WTC11 (cell line): ENCODE data around the gene SLC2A6. TPM values are rescaled to one million over a fixed set of nuclear protein-coding genes. Genes with fewer than 3 reads are reported as not detected.
A peak's percentile ranks its signal among the peaks of the same experiment; 100 is the strongest.

Experiments used
- ATAC-seq: fragments of 200-7000 bp; cut with Tn5 transposase; 2 replicates; pipeline ENCODE4 v1.10.0; 2021; ENCODE audit warnings: mild to moderate bottlenecking, moderate library complexity
- CTCF ChIA-PET: fragments of 300-600 bp; sonication (Branson Sonifier 250); formaldehyde crosslinking; loops from one replicate; lab custom pipeline; 2021; ENCODE audit warnings: antibody characterized with exemption; lab: Charles Lee
- POLR2A ChIA-PET: fragments of 350-600 bp; sonication (Branson Sonifier 250); formaldehyde crosslinking; loops from one replicate; lab custom pipeline; 2021; ENCODE audit warnings: antibody characterized with exemption; lab: Charles Lee
- DNase-seq: peaks from one replicate; pipeline ENCODE4 v3.0.0; 2021; ENCODE audit warnings: low spot score
- H3K27ac Mint-ChIP-seq: 2 replicates; pipeline ENCODE4 v1.8.0; 2021; ENCODE audit warnings: mixed read lengths
- H3K27me3 Mint-ChIP-seq: 2 replicates; pipeline ENCODE4 v1.8.0; 2021; ENCODE audit warnings: low read depth, mild to moderate bottlenecking, moderate library complexity, mixed read lengths
- H3K36me3 Mint-ChIP-seq: 2 replicates; pipeline ENCODE4 v1.8.0; 2021; ENCODE audit warnings: mixed read lengths
- H3K4me1 Mint-ChIP-seq: 2 replicates; pipeline ENCODE4 v1.8.0; 2022; ENCODE audit warnings: mixed read lengths
- H3K4me3 Mint-ChIP-seq: 2 replicates; pipeline ENCODE4 v1.8.0; 2021; ENCODE audit warnings: mild to moderate bottlenecking, moderate library complexity, mixed read lengths
- H3K9me3 Mint-ChIP-seq: 2 replicates; pipeline ENCODE4 v1.8.0; 2021; ENCODE audit warnings: mixed read lengths
- ATF2 ChIP-seq: sonication (generic); formaldehyde crosslinking; IDR thresholded peaks from 2 replicates; pipeline ENCODE4 v1.8.1; 2022; ENCODE audit warnings: low read depth, missing genetic modification reagents, borderline replicate concordance
- CBFB ChIP-seq: sonication (generic); formaldehyde crosslinking; IDR thresholded peaks from 2 replicates; pipeline ENCODE4 v1.8.1; 2022; ENCODE audit warnings: mild to moderate bottlenecking, low read depth, missing genetic modification reagents
- ESRRA ChIP-seq: sonication (generic); formaldehyde crosslinking; IDR thresholded peaks from 2 replicates; pipeline ENCODE4 v1.8.1; 2022; ENCODE audit warnings: mild to moderate bottlenecking, missing genetic modification reagents, borderline replicate concordance
- FOXK1 ChIP-seq: sonication (generic); formaldehyde crosslinking; IDR thresholded peaks from 2 replicates; pipeline ENCODE4 v1.8.0; 2022; ENCODE audit warnings: mild to moderate bottlenecking, moderate library complexity, missing genetic modification reagents
- NR1H2 ChIP-seq: sonication (generic); formaldehyde crosslinking; IDR thresholded peaks from 2 replicates; pipeline ENCODE4 v1.9.0; 2021; ENCODE audit warnings: mild to moderate bottlenecking, moderate library complexity, missing genetic modification reagents
- PREB ChIP-seq: sonication (generic); formaldehyde crosslinking; IDR thresholded peaks from 2 replicates; pipeline ENCODE4 v1.8.1; 2022; ENCODE audit warnings: mild to moderate bottlenecking, missing genetic modification reagents, moderate library complexity, borderline replicate concordance
- STAT6 ChIP-seq: sonication (generic); formaldehyde crosslinking; conservative IDR thresholded peaks from 2 replicates; pipeline ENCODE4 v1.8.1; 2023; ENCODE audit warnings: mild to moderate bottlenecking, low read depth, missing genetic modification reagents, moderate library complexity
- TCF7 ChIP-seq: sonication (generic); formaldehyde crosslinking; IDR thresholded peaks from 2 replicates; pipeline ENCODE4 v1.8.0; 2022; ENCODE audit warnings: mild to moderate bottlenecking, low read depth, missing genetic modification reagents, moderate library complexity
- TP53 ChIP-seq: sonication (generic); formaldehyde crosslinking; IDR thresholded peaks from 2 replicates; pipeline ENCODE4 v1.8.1; 2023; ENCODE audit warnings: mild to moderate bottlenecking, missing genetic modification reagents
- ZMAT4 ChIP-seq: fragments of 250-450 bp; sonication (Bioruptor Pico); IDR thresholded peaks from 2 replicates; pipeline ENCODE4 v1.9.0; 2021; ENCODE audit warnings: mild to moderate bottlenecking
- ZNF423 ChIP-seq: fragments of 250-450 bp; sonication (Bioruptor Pico); IDR thresholded peaks from 2 replicates; pipeline ENCODE4 v2.1.2; 2022; ENCODE audit warnings: mild to moderate bottlenecking, moderate library complexity
- total RNA-seq: library from RNA; stranded (reverse); gene quantifications from 3 replicates; pipeline ENCODE4 v1.2.3, GENCODE V29; 2021

The SLC2A6 gene
- total RNA-seq, 1 experiment from 2014 or later: 16.6 TPM

- CTCF ChIA-PET: no interaction called here
- no peak overlapping the region for H3K4me3 Mint-ChIP-seq
- H3K4me1 Mint-ChIP-seq: peaks cover 14% of the 10 kb centered on the region
- no peak overlapping the region for H3K27ac Mint-ChIP-seq
- no peaks in the 10 kb centered on the region for H3K36me3 Mint-ChIP-seq
- no peaks in the 10 kb centered on the region for H3K27me3 Mint-ChIP-seq
- DNase-seq: no peak
- TF ChIP-seq STAT6 (CRISPR knock-in tag) (no peak), TP53 (CRISPR knock-in tag) (no peak), PREB (no peak), ESRRA (CRISPR knock-in tag) (no peak), TCF7 (CRISPR knock-in tag) (no peak), ZMAT4 (CRISPR knock-in tag) (no peak)
- TF ChIP-seq, all 79 proteins: peak for 0
- POLR2A ChIA-PET: no interaction called here
- ATAC-seq: no peak
- H3K9me3 Mint-ChIP-seq: no peaks in the 10 kb centered on the region
Observed at GRCh38 chr9:133511607-133512006, 32.7 kb upstream of the SLC2A6 start.

- H3K36me3 Mint-ChIP-seq: no peaks in the 10 kb centered on the region
- no peaks in the 10 kb centered on the region for H3K27me3 Mint-ChIP-seq
- CTCF ChIA-PET: interaction anchor here (1.4 to 2.0 kb wide), 2 partner anchors 15 to 29 kb away, joined by 3 to 7 read pairs; no protein-coding TSS in a partner anchor
- TF ChIP-seq NR1H2 (CRISPR knock-in tag) (no peak), ATF2 (CRISPR knock-in tag) (no peak), FOXK1 (CRISPR knock-in tag) (no peak), CBFB (CRISPR knock-in tag) (no peak)
- H3K9me3 Mint-ChIP-seq: no peaks in the 10 kb centered on the region
- POLR2A ChIA-PET: no interaction called here
- no peak overlapping the region for H3K27ac Mint-ChIP-seq
- ATAC-seq: no peak
- peaks cover 14% of the 10 kb centered on the region for H3K4me1 Mint-ChIP-seq
- H3K4me3 Mint-ChIP-seq: no peak overlapping the region
- no peak for DNase-seq
Observed at GRCh38 chr9:133510926-133511505, 32.1 kb upstream of the SLC2A6 start.

- peaks cover 14% of the 10 kb centered on the region for H3K4me1 Mint-ChIP-seq
- ATAC-seq: peak; percentile 84
- no peaks in the 10 kb centered on the region for H3K27me3 Mint-ChIP-seq
- peak overlapping the region; percentile 43 for H3K4me3 Mint-ChIP-seq
- no peaks in the 10 kb centered on the region for H3K9me3 Mint-ChIP-seq
- DNase-seq: peak; percentile 55
- peak overlapping the region; percentile 74; the same call in 1 of the 2 replicates for H3K27ac Mint-ChIP-seq
- H3K36me3 Mint-ChIP-seq: no peaks in the 10 kb centered on the region
- peak; percentile 71 for TF ChIP-seq ZNF423 (CRISPR knock-in tag)
- TF ChIP-seq ZMAT4 (CRISPR knock-in tag): no peak
- TF ChIP-seq, all 79 proteins: peak for 1
- POLR2A ChIA-PET: interaction anchor here (0.5 kb wide), 1 partner anchor 175 kb away, joined by 3 read pairs; no protein-coding TSS in a partner anchor
- CTCF ChIA-PET: interaction anchor here (0.7 to 2.1 kb wide), 10 partner anchors 11 to 220 kb away, joined by 3 to 8 read pairs (median 3); partner anchors contain the start of gene CACFD1
Observed at GRCh38 chr9:133509179-133510083, 30.5 kb upstream of the SLC2A6 start.
